ENCODE data around the gene ACOXL.

DNA sequence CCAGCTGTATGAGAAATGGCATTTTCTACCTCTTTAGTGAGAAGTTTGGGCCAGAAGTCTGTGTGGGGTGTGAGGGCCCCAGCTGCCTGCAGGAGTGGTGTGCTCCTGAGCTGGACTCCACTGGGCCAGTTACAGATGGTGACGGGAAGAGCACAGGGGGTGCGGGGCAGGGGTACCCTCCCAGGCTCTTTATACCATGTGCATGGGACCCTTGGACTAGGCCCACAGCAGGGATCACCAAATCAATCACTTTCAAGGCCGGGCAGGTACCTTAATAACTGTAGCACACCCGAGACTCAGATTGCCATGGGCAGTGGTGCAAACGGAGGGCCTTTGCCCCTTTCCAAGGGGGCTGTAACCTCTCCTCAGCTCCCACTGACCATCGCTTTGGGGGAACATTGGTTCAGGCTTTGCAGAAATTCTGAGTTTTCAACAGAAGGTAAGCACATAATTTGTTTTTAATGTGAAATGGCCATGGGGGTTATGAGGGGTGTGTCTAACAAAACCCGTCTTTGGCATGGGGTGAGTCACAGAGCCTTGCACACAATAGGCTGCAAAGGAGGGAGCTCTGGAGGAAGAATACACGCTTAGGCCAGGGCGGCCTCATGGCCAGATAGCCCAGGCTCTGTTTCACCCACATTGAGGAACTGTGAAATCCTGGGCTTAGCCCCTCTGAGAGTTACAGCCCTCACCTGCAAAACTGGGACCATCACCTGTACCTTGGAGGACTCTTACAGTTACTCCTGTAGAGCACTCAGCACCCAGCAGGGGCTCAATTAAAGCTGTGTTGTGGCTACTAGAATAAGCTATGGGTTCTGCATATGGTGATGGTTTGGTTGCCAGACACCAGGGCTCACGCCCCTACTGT lies 247.3 kb downstream of the ACOXL start:
- no peak for TF ChIP-seq EZH2phosphoT487 (IDR thresholded peaks at IDR 0.05; ENCODE audit: insufficient read depth, low read depth)
- TF ChIP-seq EZH2 (IDR thresholded peaks at IDR 0.05; ENCODE audit: insufficient read depth, poor library complexity, severe bottlenecking), result no peak
